GM12878 (cell line): ENCODE results near the gene DOP1A. TPM values are rescaled to one million over a fixed set of nuclear protein-coding genes. Genes with fewer than 3 reads are reported as not detected.

Source experiments
- ATAC-seq: fragments of 200-7000 bp; cut with Tn5 transposase; 3 replicates; pipeline ENCODE4 v1.9.1; 2020; ENCODE audit warnings: mild to moderate bottlenecking, moderate library complexity
- BruUV-seq: library from RNA; stranded (reverse); fragments of 400-500 nt; replicated peaks from 2 replicates; lab custom pipeline; 2021; lab: Mats Ljungman, UMichigan
- CTCF ChIA-PET: fragments of 300-600 bp; sonication (Branson Sonifier 250); formaldehyde crosslinking; extraction: SDS; loops from one replicate; lab custom pipeline; 2021; ENCODE audit warnings: inconsistent platforms; lab: Yijun Ruan, JAX
- POLR2A ChIA-PET: fragments of 350-600 bp; formaldehyde crosslinking; extraction: SDS; loops from one replicate; lab custom pipeline; 2021; ENCODE audit warnings: inconsistent platforms; lab: Charles Lee
- RAD21 ChIA-PET: fragments of 300-600 bp; sonication (Branson Sonifier 250); formaldehyde crosslinking; loops from one replicate; lab custom pipeline; 2023; ENCODE audit warnings: antibody characterized with exemption; ENCODE audit not compliant: unreplicated experiment; lab: Charles Lee
- SMC1A ChIA-PET: fragments of 300-600 bp; sonication (Branson Sonifier 250); formaldehyde crosslinking; loops from one replicate; lab custom pipeline; 2023; ENCODE audit not compliant: unreplicated experiment, uncharacterized antibody; lab: Charles Lee
- DNase-seq: peaks from one replicate; pipeline ENCODE4 v3.0.0-alpha.2; 2011; ENCODE audit warnings: low read depth, low spot score
- FAIRE-seq: peaks from 3 replicates; lab custom pipeline; 2011; peaks lifted over from hg19 to GRCh38; lab: Jason Lieb, UNC
- H2AFZ ChIP-seq: 2 replicates; pipeline ENCODE4 v1.6.0; 2011; ENCODE audit warnings: low read depth, low read length, control low read depth; ENCODE audit not compliant: control insufficient read depth
- H3K27ac ChIP-seq: 2 replicates; pipeline ENCODE4 v1.5.1; 2011; ENCODE audit warnings: control low read depth; ENCODE audit not compliant: control insufficient read depth, insufficient read depth
- H3K27me3 ChIP-seq, 2 experiments: replicated peaks in 1 of 2; 2 replicates each; pipeline versions ENCODE4 v1.6.0 to v1.6.1; 2011; ENCODE audit warnings: low read length in 1 of 2; ENCODE audit not compliant: control insufficient read depth in 2 of 2, insufficient read depth in 2 of 2
- H3K36me3 ChIP-seq, 2 experiments: 2 replicates each; pipeline ENCODE4 v1.5.1; 2011; ENCODE audit warnings: low read length in 1 of 2; ENCODE audit not compliant: control insufficient read depth in 2 of 2, insufficient read depth in 2 of 2
- H3K4me1 ChIP-seq: 2 replicates; pipeline ENCODE4 v1.6.1; 2011; ENCODE audit warnings: mild to moderate bottlenecking, low read length, moderate library complexity, mixed read lengths; ENCODE audit not compliant: control insufficient read depth, insufficient read depth
- H3K4me2 ChIP-seq: 2 replicates; pipeline ENCODE4 v1.6.0; 2011; ENCODE audit warnings: control low read depth; ENCODE audit not compliant: control insufficient read depth, insufficient read depth
- H3K4me3 ChIP-seq: fragments of 200-600 bp; sonication (generic); 2 replicates; pipeline ENCODE4 v1.5.1; 2016
- H3K79me2 ChIP-seq: 2 replicates; pipeline ENCODE4 v1.6.0; 2011; ENCODE audit warnings: low read length; ENCODE audit not compliant: control insufficient read depth, insufficient read depth
- H3K9ac ChIP-seq: 2 replicates; pipeline ENCODE4 v1.8.0; 2011; ENCODE audit warnings: low read length, control low read depth, mixed read lengths; ENCODE audit not compliant: control insufficient read depth, insufficient read depth
- H3K9me3 ChIP-seq: replicated peaks from 3 replicates; pipeline ENCODE4 v1.5.1; 2011; ENCODE audit warnings: mild to moderate bottlenecking, low read length; ENCODE audit not compliant: control insufficient read depth, insufficient read depth
- H4K20me1 ChIP-seq: 2 replicates; pipeline ENCODE4 v1.6.0; 2011; ENCODE audit not compliant: control insufficient read depth, insufficient read depth
- MYB ChIP-seq: fragments of 150-350 bp; IDR thresholded peaks from 2 replicates; pipeline ENCODE4 v1.6.1; 2014; ENCODE audit warnings: mild to moderate bottlenecking, low read depth, low read length, borderline replicate concordance
- NFXL1 ChIP-seq: fragments of 450-650 bp; IDR thresholded peaks from 2 replicates; pipeline ENCODE4 v1.6.1; 2017; ENCODE audit warnings: antibody characterized with exemption, mild to moderate bottlenecking, borderline replicate concordance
- POLR2AphosphoS5 ChIP-seq: IDR thresholded peaks from 2 replicates; pipeline ENCODE4 v1.6.1; 2011; ENCODE audit warnings: mild to moderate bottlenecking, low read length, inconsistent platforms
- ZBTB33 ChIP-seq: fragments of 450-650 bp; IDR thresholded peaks from 2 replicates; pipeline ENCODE4 v1.6.1; 2017; ENCODE audit warnings: mild to moderate bottlenecking
- WGBS: methylation state at CpG from one replicate; pipeline ENCODE4 v1.1.6; 2016; ENCODE audit warnings: low lambda C conversion rate; ENCODE audit not compliant: insufficient replicate concordance, insufficient coverage; ENCODE audit errors: missing lambda C conversion rate; 5-methylcytosine and 5-hydroxymethylcytosine counted together
- in situ Hi-C: fragments of 300-500 bp; cut with MboI; formaldehyde crosslinking; loops from 9 replicates; pipeline ENCODE4 v1.14.3; 2018; ENCODE audit warnings: mixed read lengths
- intact Hi-C: fragments of 100-400 bp; cut with micrococcal nuclease; formaldehyde crosslinking; loops from one replicate; pipeline ENCODE4 v1.14.2; 2022; ENCODE audit not compliant: unreplicated experiment
- polyA plus RNA-seq, 11 experiments: library from polyadenylated mRNA; depleted of rRNA in 4 of 11; unstranded in 6 of 11; stranded (reverse) in 5 of 11; fragments of >200 nt; fragmentation: Nextera tagmentation in 4 of 11; fragmentation: Illumina TruSeq in 1 of 11; extraction: Ambion mirVana in 4 of 11; extraction: Trizol in 1 of 11; gene quantifications; 1 replicate in 1 of 11; 2 replicates in 10 of 11; pipeline versions ENCODE4 v1.2.1 to v1.2.3, GENCODE V29; 2011 to 2016; ENCODE audit warnings: inconsistent platforms in 2 of 11, missing spikeins in 2 of 11, low read depth in 1 of 11
- total RNA-seq, 4 experiments: library from RNA; depleted of rRNA in 3 of 4; stranded (reverse); fragments of >200 nt in 3 of 4; fragmentation: Illumina TruSeq in 1 of 4; extraction: Trizol in 1 of 4; gene quantifications; 2 replicates each; pipeline versions ENCODE4 v1.2.1 to v1.2.3, GENCODE V29; 2013 to 2021
- TF ChIP-seq, protein P1 (sequence below): fragments of 450-650 bp; IDR thresholded peaks from 2 replicates; pipeline ENCODE4 v1.6.1; 2017; ENCODE audit warnings: mild to moderate bottlenecking, low read depth, inconsistent platforms; ENCODE audit not compliant: poor library complexity, severe bottlenecking

The DOP1A gene
- total and polyA plus RNA-seq, 10 of the 15 experiments (the other 5 are each of a cell fraction or from before 2014, with no cell fraction given): 1.9 to 22.9 (median 10.3) TPM

DNA sequence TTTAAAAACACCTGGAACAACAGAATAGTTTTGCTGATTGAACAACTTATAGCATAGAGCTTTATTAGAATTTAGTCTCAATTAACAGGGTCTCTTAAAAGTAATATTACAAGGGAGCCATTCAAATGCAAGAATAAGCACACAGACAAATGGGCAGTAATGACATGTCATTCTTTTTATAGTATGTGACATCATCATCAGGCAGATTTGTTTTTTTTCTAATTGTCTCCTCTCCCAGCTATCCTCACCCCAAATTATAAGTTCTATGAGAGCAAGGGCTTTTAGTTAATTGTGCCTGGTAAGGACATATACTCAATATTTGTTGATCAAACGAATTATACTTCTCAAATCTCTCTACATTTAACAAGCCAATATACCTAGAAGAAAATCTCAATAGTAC lies 114.6 kb downstream of the DOP1A start:
- H3K27ac ChIP-seq: no peak overlapping the region
- BruUV-seq: no TSS peak
- RAD21 ChIA-PET: interaction anchor here (1.1 kb wide), 1 partner anchor 34 kb away, joined by 3 read pairs; no protein-coding TSS in a partner anchor
- no peak for FAIRE-seq
- H2AFZ ChIP-seq: no peak overlapping the region
- TF ChIP-seq, protein P1, sequence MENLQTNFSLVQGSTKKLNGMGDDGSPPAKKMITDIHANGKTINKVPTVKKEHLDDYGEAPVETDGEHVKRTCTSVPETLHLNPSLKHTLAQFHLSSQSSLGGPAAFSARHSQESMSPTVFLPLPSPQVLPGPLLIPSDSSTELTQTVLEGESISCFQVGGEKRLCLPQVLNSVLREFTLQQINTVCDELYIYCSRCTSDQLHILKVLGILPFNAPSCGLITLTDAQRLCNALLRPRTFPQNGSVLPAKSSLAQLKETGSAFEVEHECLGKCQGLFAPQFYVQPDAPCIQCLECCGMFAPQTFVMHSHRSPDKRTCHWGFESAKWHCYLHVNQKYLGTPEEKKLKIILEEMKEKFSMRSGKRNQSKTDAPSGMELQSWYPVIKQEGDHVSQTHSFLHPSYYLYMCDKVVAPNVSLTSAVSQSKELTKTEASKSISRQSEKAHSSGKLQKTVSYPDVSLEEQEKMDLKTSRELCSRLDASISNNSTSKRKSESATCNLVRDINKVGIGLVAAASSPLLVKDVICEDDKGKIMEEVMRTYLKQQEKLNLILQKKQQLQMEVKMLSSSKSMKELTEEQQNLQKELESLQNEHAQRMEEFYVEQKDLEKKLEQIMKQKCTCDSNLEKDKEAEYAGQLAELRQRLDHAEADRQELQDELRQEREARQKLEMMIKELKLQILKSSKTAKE: no peak
- no peak for TF ChIP-seq NFXL1
- TF ChIP-seq MYB: no peak
- TF ChIP-seq ZBTB33: no peak
- no peak for TF ChIP-seq POLR2AphosphoS5
- POLR2A ChIA-PET: no interaction called here
- no peaks in the 10 kb centered on the region for H3K4me1 ChIP-seq
- in situ Hi-C loops (no loop called here), intact Hi-C loops (no loop called here)
- H3K27me3 ChIP-seq: no peaks in the 10 kb centered on the region
- CTCF ChIA-PET: interaction anchor here (9.9 kb wide), 1 partner anchor 116 kb away, joined by 63 read pairs; the partner anchor contains the start of genes DOP1A and UBE3D
- ATAC-seq: no peak
- H3K4me3 ChIP-seq: no peak overlapping the region
- H3K9ac ChIP-seq: no peak overlapping the region
- no peaks in the 10 kb centered on the region for H3K9me3 ChIP-seq
- SMC1A ChIA-PET: interaction anchor here (0.8 kb wide), 1 partner anchor 114 kb away, joined by 3 read pairs; no protein-coding TSS in a partner anchor
- H3K79me2 ChIP-seq: no peaks in the 10 kb centered on the region
- H4K20me1 ChIP-seq: no peaks in the 10 kb centered on the region
- DNase-seq: no peak
- 100% methylated on average over 1 of the region's 1 CpG for WGBS
- H3K36me3 ChIP-seq: peaks cover 2 to 17% of the 10 kb centered on the region in 2 experiments
- H3K4me2 ChIP-seq: no peak overlapping the region
